Cerebellar nuclear complex (tissue), 1 donor: ENCODE data around the gene IGFL1.
"Not testable (repeated sequence)": the region's sequence is repeated elsewhere in the genome, so short reads cannot be mapped to it uniquely, and the experiment has no call there.

Experiments used
- DNase-seq, 2 experiments: peaks; one replicate each; lab custom pipeline; 2025; lab: John Stamatoyannopoulos, UW

Gene IGFL1

DNA sequence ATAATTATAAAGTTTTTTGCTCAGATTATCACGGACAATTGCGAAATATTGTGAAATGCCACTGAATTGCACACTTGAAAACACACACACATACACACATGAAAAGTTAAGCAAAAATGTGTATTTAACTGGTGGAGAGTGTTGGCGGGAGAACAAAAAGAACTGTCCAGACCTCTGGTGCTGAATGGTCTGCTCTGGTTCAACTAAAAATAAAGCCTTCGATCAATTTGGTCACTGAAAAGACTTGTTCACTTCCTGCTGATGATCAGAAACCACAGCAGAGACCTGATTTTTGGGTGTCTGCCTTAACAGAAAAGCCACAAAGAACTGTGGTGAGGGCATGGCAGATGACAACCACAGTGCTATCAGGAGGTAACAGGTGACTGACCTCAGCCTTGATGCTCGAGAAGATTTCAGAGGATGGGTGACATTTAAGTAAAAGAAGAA lies 4.0 kb upstream of the IGFL1 start:
- no peak for DNase-seq

DNA sequence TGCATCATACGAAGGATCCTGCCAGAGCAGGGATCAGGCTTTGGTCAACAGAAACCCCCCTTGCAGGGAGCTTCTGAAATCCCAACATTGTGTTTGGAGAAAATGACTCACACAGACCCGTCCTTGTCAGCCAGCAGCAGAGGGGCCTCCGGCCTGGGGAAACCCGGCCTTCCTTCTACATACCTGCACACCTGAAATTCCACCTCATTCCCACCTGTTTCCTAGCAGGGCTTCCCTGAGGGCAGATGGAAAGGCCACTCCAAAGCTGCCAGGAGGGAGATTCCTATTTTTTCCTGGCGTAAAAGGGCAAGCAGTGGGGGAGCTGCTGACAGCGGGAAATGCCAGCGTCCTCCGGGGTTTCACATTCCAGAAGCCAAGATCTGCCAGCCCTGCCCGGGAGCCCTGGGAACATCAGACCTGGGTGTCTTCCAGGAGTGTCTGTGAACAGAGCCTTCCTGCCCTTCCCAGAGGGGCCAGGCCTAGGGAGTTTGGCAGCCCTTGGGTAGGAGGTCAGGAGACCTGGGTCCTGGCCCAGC lies 3.0 kb upstream of the IGFL1 start:
- no peak for DNase-seq

DNA sequence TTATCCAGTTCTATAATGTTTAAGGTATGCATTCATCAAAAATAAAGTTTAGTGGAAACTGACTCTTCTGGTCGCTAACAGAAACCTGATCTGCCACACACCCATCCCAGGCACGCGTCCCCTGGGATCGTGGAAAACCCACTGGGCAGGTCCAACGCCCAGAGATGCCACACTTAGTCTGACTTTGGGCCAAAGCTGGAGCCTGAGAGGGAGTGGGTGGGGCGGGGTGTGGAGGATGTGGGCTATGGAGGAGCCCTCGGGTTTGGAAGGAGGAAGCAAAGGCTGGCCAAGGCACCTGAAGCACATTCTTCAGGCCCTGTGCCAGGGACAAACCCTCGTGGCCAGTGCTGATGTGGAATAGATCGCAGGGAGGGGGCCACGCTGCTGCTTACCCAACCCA lies 2.5 kb downstream of the IGFL1 start:
- DNase-seq: no peak

DNA sequence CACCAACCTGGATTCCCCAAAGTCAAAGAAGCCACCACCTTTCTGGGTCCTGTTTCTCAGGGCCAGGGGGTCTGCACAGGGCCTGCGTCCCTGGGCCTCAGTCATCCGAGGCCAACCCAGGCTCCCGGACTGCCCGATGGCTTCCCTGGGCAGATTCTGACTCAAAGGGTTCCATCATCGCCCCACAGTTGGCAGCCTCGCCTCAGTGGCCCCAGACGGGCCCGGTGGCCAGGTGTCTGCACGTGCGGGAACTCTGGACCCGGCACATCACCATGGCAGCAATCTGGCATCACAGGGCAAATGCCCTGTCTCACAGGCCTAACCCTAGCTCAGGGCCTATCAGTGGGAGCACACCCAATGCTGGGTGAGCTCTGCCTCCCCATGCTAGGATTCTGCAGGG lies 2.9 kb downstream of the IGFL1 start:
- DNase-seq: no peak

DNA sequence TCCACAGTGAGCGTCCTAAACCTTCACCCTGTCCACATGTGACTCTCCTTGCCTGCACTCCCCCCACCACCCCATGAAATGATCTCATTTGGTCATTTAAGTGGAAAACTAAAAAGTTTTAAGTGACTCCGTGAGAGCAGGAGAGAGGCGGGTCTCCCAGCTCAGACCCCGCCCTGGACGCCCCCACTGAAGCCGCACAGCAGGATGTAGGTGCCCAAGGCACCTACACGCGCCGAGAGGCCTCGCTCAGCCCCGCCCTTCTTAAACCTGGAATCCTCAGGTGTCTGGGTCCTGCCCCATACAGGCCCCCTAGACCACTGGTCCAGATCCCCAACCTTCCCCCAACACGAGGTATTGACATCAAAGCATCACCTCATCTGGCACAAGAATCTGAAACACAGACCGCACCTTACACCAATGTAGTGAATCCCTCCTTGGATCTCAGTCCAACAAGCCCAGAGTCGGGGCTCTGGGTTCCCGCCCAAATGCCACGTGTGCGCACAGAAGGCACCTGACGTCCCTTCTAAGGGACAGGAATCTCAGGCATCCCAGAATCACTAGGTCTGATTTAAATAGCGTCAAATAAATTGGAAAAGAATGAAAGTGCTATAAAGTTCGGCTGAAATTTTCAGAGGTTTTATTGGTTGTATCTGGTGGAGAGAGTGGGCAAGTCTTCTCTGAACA lies 3.5 kb downstream of the IGFL1 start:
- DNase-seq: no peak

DNA sequence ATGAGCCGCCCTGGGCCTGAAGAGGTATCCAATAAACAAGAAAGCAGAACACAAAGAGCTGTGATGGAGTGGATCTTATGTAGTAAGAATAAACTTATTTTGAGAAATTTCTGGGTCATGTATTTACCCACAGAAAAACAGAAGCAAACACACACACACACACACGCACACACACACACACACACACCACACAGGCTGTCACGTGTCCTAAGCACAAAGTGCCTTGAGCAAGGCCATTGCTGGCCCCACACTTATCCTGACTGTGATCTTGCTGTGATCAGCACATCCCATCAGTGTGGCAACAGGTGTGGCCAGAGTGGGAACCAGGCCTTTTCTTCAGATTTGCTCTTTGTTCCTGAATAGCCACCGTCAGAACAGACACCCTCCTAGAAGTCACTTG lies 4.3 kb downstream of the IGFL1 start:
- DNase-seq: not testable (repeated sequence)

DNA sequence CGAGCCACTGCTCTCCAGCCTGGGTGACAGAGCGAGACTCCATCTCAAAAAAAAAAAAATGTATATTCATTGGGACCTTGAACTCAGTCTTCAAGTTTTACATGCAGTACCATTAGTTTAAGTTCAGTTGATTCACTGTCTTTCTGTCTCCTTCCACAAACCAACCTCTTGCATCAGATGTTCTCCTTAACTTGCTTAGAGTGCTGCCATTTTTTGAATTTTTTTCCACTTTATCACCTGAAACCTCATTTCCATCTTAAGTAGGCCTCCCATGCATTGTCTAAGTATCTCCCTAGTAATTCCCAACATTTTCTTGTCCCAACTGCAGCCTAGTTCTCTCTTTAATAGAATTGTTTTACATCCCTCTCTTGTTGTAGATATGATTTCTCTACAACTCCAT lies 8.6 kb downstream of the IGFL1 start:
- DNase-seq: not testable (repeated sequence)

DNA sequence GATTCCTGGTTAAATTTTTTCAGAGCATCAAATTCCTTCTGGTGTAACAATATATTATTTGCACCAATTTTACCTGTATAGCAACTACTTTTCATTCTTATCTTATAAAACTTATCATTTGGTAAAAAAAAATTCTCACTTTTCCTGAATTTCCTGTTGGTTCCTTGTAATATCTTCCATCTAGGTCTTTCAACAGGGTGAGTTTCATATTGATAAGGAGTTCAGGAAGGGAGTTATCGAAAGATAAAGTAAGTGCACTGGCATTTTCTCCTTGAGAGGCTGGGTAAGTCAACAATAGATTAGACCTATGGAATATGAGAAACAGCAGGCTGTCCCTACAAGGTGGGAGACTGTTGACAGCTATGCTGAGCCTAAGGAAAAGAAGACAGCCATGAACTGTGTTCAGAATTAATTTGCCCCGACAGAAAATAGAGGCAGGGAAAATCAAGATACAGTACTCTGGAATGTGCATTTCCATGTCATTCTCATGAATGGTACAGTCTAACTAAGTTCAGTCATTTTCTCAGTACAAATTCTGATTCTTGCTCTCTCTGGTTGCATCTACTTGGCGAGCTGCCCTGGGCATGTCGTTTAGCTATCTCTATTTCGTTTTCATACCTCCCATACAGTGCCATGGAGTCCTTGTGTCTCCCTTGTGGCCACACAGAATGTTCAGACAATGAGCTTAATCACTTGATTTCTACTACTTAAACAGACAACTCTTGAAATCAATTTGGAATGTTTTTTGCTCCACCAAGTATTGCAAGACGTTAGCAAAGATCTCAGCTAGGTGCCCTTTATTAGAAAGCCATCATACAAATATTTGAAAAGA lies 9.9 kb downstream of the IGFL1 start:
- DNase-seq: no peak

DNA sequence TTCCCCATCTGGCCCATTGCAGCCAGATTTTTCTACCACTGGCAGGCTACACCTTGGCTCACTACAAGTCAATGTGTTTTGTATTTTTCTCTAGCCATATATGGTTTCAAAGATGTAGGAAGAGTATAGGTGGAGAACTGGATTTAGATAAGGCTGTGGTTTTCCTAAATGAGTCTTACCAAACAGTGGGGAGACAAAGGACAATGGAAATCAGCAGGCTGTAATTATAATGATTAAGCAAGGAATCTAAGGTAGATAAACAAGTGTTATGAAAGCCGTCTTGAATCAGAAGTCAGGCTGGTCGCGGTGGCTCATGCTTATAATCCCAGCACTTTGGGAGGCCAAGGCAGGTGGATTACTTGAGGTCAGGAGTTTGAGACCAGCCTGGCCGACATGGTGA lies 11.2 kb downstream of the IGFL1 start:
- DNase-seq: no peak

DNA sequence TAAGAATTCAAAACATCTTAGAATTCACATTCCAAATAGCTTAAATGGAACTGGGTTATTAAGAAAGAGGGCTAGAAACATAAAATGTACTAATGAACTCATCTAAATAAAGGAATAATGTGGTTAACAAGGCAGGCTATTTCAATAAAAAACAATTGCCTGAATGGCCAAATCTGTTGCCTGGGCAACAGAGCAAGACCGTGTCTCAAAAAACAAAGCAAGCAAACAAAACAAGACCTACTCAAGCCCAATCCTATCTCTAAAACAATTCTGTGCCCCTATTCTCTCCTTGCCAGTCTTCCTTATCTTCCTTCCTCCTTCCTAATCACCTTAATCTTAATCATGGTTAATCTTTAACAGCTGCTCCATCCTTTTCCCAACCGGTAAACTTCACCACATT lies 12.1 kb downstream of the IGFL1 start:
- no peak for DNase-seq

DNA sequence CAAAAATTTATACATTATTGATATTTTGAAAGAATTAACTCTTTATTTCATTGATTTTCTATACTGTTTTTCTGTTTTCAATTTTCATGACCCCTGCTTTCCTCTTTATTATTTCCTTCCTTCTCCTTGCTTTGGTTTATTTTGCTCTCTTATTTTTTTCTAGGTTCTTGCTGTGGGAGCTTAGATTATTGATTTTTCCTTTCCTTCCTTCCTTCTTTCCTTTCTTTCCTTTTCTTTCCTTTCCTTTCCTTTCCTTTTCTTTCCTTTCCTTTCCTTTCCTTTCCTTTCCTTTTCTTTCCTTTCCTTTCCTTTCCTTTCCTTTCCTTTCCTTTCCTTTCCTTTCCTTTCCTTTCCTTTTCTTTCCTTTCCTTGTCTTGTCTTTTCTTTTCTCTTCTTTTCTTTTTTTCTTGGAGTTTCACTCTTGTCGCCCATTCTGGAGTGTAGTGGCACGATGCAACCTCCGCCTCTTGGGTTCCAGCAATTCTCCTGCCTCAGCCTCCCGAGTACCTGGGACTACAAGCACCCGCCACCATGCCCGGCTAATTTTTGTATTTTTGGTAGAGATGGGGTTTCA lies 13.6 kb downstream of the IGFL1 start:
- DNase-seq: not testable (repeated sequence)

DNA sequence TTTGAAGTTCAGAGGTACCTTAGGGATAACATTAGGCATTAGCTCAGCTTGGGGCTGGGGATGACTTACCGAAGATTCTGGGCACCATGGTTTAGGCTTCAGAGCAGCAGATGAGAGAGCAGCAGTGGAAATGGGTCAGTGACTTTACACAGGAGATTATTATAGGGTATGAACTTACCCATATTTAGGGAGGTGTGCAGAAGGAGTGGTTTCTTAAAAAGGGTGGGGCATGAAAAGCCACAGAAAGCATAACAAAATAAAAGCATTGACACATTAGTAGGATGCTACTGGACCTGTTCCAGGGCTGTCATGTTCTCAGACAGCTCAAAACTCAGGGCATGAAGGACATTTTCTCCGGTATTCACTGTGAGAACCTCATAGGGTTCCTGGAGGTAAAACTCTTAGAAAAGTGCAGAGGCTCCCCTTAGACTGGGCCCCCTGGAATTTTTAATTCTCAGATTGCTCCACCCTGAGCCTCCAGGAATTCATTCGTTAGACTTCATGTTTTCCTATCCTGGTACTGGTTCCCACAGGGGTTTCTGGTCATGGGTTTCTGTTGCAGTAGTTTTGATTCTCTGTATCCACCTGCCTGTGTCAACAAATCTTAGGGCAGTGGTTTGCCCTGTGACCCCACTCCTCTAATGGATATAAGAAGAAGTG lies 20.7 kb downstream of the IGFL1 start:
- DNase-seq: no peak

DNA sequence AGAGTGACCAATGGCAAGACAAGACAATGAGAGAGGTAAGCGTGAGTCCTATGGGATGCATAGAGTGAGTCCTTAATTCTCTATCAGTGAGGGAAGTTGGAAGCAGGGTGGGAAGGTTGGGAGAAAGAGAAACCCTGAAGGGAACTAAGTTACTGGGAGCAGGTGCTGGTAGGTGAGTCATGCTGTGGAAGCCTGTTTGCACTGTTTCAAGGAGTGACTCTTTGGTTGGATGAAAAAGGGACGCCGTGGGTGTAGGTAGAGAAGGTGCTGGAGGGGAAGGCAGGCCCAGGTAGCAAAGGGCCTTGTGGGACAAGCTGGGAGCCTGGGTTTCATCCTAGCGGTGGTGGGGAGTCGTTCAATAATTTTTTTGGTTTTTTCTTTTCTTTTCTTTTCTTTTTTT lies 21.9 kb downstream of the IGFL1 start:
- no peak for DNase-seq

DNA sequence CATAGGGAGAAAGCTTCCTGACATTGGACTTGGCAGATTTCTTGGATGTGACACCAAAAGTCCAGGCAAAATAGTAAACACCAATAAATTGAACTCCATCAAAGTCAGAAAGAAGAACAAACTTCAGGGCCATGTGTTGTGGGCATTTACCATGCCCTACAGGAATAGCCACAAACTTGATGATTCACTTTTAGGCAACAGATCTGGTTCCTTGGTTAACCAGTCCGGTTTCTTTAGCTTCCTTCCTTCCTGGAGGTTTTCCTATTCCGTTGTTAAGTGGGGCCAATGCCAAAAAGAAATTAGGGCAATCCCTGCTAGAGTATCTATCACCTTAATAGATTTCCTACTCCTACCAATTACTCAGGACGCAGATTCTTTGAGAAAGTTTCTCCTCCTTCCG lies 25.2 kb downstream of the IGFL1 start:
- DNase-seq: no peak

DNA sequence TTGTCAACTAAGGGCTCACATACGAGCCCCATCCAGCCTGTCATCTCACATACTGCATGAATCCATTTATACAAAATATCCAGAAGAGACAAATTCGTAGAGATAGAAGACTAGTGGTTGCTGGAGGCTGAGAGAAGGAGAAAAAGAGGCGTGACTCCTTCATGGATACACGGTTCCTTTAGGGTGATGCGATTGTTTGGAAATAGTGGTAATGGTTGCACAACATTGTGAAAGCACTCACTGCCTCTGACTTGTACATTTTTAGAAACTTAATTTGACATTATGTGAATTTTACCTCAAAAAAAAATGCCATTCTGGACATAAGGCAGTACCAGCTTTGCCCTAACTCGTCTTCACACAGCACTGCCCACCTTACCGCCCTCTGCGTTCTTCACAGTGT lies 27.3 kb downstream of the IGFL1 start:
- no peak for DNase-seq

DNA sequence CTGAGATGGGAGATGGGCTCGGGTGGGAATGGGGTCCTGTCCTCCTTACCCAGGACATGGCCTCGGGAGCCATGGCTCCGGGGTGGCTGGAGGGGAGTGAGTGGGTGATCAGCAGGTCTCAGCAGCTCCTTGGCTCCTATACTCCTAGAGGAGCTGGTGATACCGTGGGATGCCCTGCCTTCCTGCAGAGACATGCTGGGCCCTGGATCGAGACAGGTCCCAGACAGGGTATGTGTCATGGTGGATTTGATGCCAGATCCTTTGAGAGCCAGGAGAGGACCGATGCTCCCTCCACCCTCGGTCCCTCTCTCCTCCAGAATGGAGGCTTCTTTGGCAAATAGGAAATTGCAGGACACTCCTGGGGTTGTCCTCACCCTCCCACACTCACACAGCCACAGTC lies 32.0 kb downstream of the IGFL1 start:
- not testable (repeated sequence) for DNase-seq

DNA sequence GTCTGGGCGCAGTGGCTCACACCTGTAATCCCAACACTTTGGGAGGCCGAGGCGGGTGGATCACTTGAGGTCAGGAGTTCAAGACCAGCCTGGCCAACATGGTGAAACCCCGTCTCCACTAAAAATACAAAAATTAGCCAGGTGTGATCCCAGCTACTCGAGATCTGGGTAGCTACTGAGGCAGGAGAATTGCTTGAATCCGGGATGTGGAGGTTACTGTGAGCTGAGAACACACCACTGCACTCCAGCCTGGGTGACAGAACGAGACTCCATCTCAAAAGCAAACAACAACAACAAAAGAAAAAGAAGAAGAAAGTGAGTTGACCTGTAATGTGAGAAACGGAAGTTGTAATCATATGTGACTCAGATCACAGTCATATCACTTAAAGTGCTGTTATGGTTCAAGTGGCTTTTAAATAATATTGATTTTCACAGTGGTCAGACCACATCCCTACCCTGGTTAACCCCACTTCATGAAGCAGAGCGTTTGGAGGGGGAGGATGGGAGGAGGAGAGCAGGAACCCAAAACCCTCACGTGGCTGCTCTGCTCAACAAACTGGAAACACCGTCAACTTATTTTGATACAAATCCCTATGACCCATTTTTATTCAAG lies 33.2 kb downstream of the IGFL1 start:
- DNase-seq: not testable (repeated sequence)

DNA sequence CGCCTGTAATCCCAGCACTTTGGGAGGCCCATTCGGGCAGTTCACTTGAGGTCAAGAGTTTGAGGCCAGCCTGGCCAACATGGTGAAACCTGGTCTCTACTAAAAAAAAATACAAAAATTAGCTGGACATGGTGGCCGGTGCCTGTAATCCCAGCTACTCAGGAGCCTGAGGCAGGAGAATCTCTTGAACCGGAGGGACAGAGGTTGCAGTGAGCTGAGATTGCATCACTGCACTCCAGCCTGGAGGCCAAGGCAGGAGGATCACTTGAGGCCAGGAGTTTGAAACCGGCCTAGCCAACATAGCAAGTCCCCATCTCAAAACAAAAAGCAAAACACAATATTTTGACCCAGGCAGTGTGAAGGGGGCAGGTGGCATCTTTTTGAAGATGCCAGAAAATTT lies 35.3 kb downstream of the IGFL1 start:
- not testable (repeated sequence) for DNase-seq

DNA sequence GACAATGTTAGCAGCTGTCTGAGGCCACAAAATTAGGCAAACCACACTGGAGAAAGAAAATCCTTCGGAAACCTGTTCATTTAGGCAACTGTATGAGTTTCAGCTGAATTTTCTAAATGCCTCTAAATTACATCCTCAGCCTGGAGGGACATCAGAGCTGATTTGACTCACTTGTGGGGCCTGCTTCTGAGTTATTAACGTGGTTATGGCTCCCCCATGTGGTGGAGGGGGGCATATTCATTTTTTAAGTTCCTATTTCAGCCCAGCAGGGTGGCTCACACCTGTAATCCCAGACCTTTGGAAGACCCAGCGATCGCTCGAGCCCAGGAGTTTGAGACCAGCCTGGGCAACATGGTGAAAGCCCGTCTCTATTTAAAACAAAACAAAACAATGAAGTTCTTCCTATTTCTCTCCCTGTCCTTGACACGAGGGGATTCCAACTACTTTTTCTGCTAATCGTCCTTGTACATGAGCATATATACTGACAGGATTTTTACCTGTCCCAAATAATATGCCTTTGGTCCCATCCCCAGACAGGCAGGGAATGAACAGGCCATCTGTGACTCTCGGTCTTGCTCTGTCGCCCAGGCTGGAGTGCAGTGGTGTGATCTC lies 35.8 kb downstream of the IGFL1 start:
- no peak for DNase-seq

DNA sequence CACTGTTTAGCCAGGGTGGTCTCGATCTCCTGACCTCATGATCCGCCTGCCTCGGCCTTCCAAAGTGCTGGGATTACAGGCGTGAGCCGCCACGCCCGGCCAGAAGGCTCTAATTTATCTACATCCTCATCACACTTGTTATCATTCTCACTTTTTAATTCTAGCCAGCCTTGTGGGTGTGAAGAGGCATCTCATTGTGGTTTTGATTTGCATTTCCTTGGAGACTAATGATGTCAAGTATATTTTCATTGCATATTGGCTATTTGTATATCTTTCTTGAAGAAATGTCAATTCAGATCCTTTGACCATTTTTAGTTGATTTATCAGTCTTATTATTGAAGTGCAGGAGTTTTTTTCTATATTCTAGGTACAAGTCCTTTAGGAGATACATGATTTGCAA lies 39.6 kb downstream of the IGFL1 start:
- DNase-seq: no peak

DNA sequence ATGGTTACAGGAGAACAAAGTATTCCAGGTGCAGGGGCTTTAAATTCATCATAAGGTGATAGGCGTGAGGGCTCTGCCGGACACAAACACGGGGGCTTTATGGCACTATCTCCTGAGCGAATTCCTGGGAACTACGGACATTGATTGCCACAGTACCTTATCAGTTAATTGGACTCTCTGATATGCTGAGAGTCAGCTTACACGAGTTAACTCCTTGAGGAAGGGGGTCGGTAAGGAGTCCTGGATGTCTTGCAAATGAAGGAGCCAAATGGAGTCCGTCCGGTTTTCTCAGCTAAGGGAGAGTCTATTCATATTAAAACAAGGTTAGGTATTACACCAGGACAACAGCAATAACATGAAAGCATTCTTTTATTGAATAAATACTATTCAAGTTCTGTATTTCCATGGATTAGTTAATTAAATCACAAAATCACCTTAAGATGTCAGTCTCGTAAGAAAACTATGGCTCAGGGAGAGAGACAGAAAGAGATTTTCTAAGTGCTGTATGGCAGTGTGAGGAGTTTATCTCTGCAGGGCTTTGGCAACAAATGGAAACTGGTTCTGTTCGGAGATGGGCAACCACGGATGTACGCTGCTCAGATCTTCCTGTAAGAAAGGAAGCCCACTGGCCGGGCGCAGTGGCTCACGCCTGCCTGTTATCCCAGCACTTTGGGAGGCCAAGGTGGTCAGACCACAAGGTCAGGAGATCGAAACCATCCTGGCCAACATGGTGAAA lies 41.1 kb downstream of the IGFL1 start:
- DNase-seq: no peak
